HepG2 (cell line): ENCODE data around the gene TMEM219. TPM values are rescaled to one million over a fixed set of nuclear protein-coding genes. Genes with fewer than 3 reads are reported as not detected.

Source experiments
- ATF1 ChIP-seq: IDR thresholded peaks from 2 replicates; pipeline ENCODE4 v1.6.1; 2016; ENCODE audit warnings: mild to moderate bottlenecking, control low read depth
- BRCA1 ChIP-seq: sonication (generic); formaldehyde crosslinking; IDR thresholded peaks from 2 replicates; pipeline ENCODE4 v1.4.0; 2020; ENCODE audit warnings: missing genetic modification reagents
- CBFB ChIP-seq: sonication (generic); formaldehyde crosslinking; IDR thresholded peaks from 2 replicates; pipeline ENCODE4 v1.4.0; 2020; ENCODE audit warnings: missing genetic modification reagents
- GABPB1 ChIP-seq: IDR thresholded peaks from 2 replicates; pipeline ENCODE4 v1.6.1; 2016; ENCODE audit warnings: mild to moderate bottlenecking, missing genetic modification reagents, moderate library complexity, missing compliant biosample characterization
- KDM1A ChIP-seq: IDR thresholded peaks from 2 replicates; pipeline ENCODE4 v1.6.1; 2016; ENCODE audit warnings: missing compliant biosample characterization
- MYC ChIP-seq: sonication (generic); formaldehyde crosslinking; IDR thresholded peaks from 2 replicates; pipeline ENCODE4 v1.9.0; 2021; ENCODE audit warnings: missing genetic modification reagents, borderline replicate concordance
- NONO ChIP-seq, 2 experiments: fragments of 450-650 bp in 1 of 2; sonication (generic) in 1 of 2; formaldehyde crosslinking in 1 of 2; IDR thresholded peaks in 1 of 2; conservative IDR thresholded peaks in 1 of 2; 2 replicates each; pipeline versions ENCODE4 v1.6.1 to v1.8.0; 2017 to 2022; ENCODE audit warnings: mild to moderate bottlenecking in 1 of 2, missing genetic modification reagents in 1 of 2, moderate library complexity in 1 of 2
- NPAS2 ChIP-seq: sonication (generic); formaldehyde crosslinking; IDR thresholded peaks from 2 replicates; pipeline ENCODE4 v1.8.0; 2022; ENCODE audit warnings: mild to moderate bottlenecking, missing genetic modification reagents, borderline replicate concordance
- PHB2 ChIP-seq: fragments of 450-650 bp; IDR thresholded peaks from 2 replicates; pipeline ENCODE4 v1.6.1; 2018; ENCODE audit not compliant: partially characterized antibody
- POLR2AphosphoS5 ChIP-seq: IDR thresholded peaks from 2 replicates; pipeline ENCODE4 v1.6.1; 2012; ENCODE audit warnings: low read depth, low read length
- RAD51 ChIP-seq: fragments of 450-650 bp; IDR thresholded peaks from 2 replicates; pipeline ENCODE4 v1.6.1; 2016; ENCODE audit warnings: borderline replicate concordance
- SNAPC4 ChIP-seq: sonication (generic); formaldehyde crosslinking; IDR thresholded peaks from 2 replicates; pipeline ENCODE4 v1.4.0; 2020; ENCODE audit warnings: mild to moderate bottlenecking, missing genetic modification reagents
- SNRNP70 ChIP-seq: fragments of 200-400 bp; formaldehyde crosslinking; IDR thresholded peaks from 2 replicates; pipeline ENCODE4 v1.6.1; 2017; ENCODE audit warnings: mild to moderate bottlenecking, low read depth, low read length, moderate library complexity
- STAT5B ChIP-seq: sonication (generic); formaldehyde crosslinking; IDR thresholded peaks from 2 replicates; pipeline ENCODE4 v1.4.0; 2020; ENCODE audit warnings: missing genetic modification reagents
- ZBTB7A ChIP-seq: sonication (generic); formaldehyde crosslinking; IDR thresholded peaks from 2 replicates; pipeline ENCODE4 v1.8.0; 2022; ENCODE audit warnings: mild to moderate bottlenecking, missing genetic modification reagents
- ZNF101 ChIP-seq: sonication (generic); formaldehyde crosslinking; IDR thresholded peaks from 2 replicates; pipeline ENCODE4 v1.4.0; 2020; ENCODE audit warnings: mild to moderate bottlenecking, low read depth, missing genetic modification reagents, borderline replicate concordance
- ZNF44 ChIP-seq: sonication (generic); formaldehyde crosslinking; IDR thresholded peaks from 2 replicates; pipeline ENCODE4 v1.5.1; 2020; ENCODE audit warnings: mild to moderate bottlenecking, missing genetic modification reagents
- ZNF446 ChIP-seq: sonication (generic); formaldehyde crosslinking; IDR thresholded peaks from 2 replicates; pipeline ENCODE4 v1.5.0; 2020; ENCODE audit warnings: mild to moderate bottlenecking, missing genetic modification reagents
- ZNF781 ChIP-seq: sonication (generic); formaldehyde crosslinking; IDR thresholded peaks from 2 replicates; pipeline ENCODE4 v1.5.1; 2020; ENCODE audit warnings: borderline replicate concordance, mild to moderate bottlenecking, missing genetic modification reagents; ENCODE audit errors: not compliant biosample characterization
- polyA plus RNA-seq, 8 experiments: library from polyadenylated mRNA; depleted of rRNA in 3 of 8; stranded (reverse) in 7 of 8; unstranded in 1 of 8; fragments of >200 nt; fragmentation: Illumina TruSeq in 4 of 8; extraction: Trizol in 4 of 8; gene quantifications; 2 replicates each; pipeline versions ENCODE4 v1.2.1 to v1.2.3, GENCODE V29; 2011 to 2016; ENCODE audit warnings: low read depth in 4 of 8, missing spikeins in 1 of 8, mixed read lengths in 1 of 8; ENCODE audit not compliant: insufficient read depth in 1 of 8
- total RNA-seq, 5 experiments: library from RNA; depleted of rRNA; stranded (reverse); fragments of >200 nt; fragmentation: Illumina TruSeq; extraction: Trizol; gene quantifications; 2 replicates each; pipeline ENCODE4 v1.2.3, GENCODE V29; 2016; ENCODE audit warnings: low read depth in 1 of 5
- TF ChIP-seq, protein P1 (sequence below): IDR thresholded peaks from 2 replicates; pipeline ENCODE4 v1.4.0; 2020; ENCODE audit warnings: mild to moderate bottlenecking, missing genetic modification reagents
- TF ChIP-seq, protein P2 (sequence below): sonication (generic); formaldehyde crosslinking; IDR thresholded peaks from 2 replicates; pipeline ENCODE4 v1.4.0; 2020; ENCODE audit warnings: mild to moderate bottlenecking, missing genetic modification reagents

The TMEM219 gene
- total and polyA plus RNA-seq, 2 of the 13 experiments (the other 11 are each of a cell fraction or from before 2014, with no cell fraction given), result 105 to 115 TPM

DNA sequence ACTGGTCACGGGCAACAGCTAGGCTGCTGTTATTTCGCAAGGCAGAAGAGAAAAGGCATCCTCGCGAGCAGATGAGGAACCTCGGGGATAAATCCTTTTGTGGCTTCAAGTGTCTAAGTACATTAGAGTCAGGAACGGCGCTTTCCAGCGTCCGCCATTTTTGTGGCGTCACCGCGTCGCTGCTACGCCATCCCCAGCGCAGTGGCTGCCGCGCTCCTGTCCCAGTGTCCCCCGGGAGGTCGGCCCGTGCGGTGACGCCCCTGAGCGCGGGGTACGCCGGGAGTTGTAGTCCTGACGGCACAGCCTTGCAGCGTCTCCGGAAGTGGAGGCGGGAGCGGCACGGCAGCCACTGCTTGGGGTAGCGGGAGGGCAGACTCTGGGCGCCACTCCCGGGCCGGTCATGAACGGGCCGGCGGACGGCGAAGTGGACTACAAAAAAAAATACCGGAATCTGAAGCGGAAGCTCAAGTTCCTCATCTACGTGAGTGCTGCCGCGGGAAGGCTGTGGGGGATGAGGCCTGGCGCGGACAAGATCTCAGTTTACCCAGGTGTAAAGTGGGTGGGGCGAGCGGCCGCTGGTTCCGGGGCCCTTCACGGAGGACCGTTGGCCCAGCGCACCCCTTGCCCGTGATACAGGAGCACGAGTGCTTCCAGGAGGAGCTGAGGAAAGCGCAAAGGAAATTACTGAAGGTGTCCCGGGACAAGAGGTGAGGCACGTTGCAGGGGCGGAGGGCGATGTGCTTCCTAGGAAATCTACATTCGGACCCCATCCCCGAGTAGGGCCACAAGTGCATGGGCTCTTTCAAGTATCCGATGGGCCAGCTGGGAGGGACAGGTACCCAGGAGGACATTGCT is 34.3 kb downstream of the TMEM219 start, which contains the start of gene INO80E (continued):
- TF ChIP-seq SNAPC4 (CRISPR knock-in tag) (peak; percentile 28), ATF1 (CRISPR knock-in tag) (peak; percentile 98), NONO (IDR thresholded peaks at IDR 0.05) (no peak), NONO (CRISPR knock-in tag; conservative IDR thresholded peaks at IDR 0.05) (peak; percentile 89), ZNF44 (peak; percentile 37), STAT5B (CRISPR knock-in tag) (peak; percentile 59; the same call in 1 of the 2 replicates), NPAS2 (CRISPR knock-in tag) (no peak), CBFB (peak; percentile 92), BRCA1 (peak; percentile 76), ZNF101 (CRISPR knock-in tag) (no peak; the same call in 1 of the 2 replicates), RAD51 (no peak), ZNF446 (no peak; the same call in 1 of the 2 replicates), POLR2AphosphoS5 (peak; percentile 65), SNRNP70 (no peak), KDM1A (peak; percentile 77; the same call in 1 of the 2 replicates), GABPB1 (CRISPR knock-in tag) (peak; percentile 97), ZNF781 (no peak), PHB2 (no peak), ZBTB7A (no peak), MYC (CRISPR knock-in tag) (peak; percentile 68)
- TF ChIP-seq, protein P1, sequence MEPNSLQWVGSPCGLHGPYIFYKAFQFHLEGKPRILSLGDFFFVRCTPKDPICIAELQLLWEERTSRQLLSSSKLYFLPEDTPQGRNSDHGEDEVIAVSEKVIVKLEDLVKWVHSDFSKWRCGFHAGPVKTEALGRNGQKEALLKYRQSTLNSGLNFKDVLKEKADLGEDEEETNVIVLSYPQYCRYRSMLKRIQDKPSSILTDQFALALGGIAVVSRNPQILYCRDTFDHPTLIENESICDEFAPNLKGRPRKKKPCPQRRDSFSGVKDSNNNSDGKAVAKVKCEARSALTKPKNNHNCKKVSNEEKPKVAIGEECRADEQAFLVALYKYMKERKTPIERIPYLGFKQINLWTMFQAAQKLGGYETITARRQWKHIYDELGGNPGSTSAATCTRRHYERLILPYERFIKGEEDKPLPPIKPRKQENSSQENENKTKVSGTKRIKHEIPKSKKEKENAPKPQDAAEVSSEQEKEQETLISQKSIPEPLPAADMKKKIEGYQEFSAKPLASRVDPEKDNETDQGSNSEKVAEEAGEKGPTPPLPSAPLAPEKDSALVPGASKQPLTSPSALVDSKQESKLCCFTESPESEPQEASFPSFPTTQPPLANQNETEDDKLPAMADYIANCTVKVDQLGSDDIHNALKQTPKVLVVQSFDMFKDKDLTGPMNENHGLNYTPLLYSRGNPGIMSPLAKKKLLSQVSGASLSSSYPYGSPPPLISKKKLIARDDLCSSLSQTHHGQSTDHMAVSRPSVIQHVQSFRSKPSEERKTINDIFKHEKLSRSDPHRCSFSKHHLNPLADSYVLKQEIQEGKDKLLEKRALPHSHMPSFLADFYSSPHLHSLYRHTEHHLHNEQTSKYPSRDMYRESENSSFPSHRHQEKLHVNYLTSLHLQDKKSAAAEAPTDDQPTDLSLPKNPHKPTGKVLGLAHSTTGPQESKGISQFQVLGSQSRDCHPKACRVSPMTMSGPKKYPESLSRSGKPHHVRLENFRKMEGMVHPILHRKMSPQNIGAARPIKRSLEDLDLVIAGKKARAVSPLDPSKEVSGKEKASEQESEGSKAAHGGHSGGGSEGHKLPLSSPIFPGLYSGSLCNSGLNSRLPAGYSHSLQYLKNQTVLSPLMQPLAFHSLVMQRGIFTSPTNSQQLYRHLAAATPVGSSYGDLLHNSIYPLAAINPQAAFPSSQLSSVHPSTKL, result peak; percentile 43
- TF ChIP-seq, protein P2, sequence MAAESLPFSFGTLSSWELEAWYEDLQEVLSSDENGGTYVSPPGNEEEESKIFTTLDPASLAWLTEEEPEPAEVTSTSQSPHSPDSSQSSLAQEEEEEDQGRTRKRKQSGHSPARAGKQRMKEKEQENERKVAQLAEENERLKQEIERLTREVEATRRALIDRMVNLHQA, result no peak
